HG03558 (cell line): Measurements from ENCODE around the gene C13orf42.
A peak's percentile ranks its signal among the peaks of the same experiment; 100 is the strongest.

Experiments
- ATAC-seq: cut with Tn5 transposase; IDR thresholded peaks from one replicate; pipeline ENCODE4 v1.9.1; 2021; ENCODE audit warnings: moderate number of reproducible peaks; ENCODE audit not compliant: unreplicated experiment; ENCODE audit errors: extremely low read depth

The C13orf42 gene

DNA sequence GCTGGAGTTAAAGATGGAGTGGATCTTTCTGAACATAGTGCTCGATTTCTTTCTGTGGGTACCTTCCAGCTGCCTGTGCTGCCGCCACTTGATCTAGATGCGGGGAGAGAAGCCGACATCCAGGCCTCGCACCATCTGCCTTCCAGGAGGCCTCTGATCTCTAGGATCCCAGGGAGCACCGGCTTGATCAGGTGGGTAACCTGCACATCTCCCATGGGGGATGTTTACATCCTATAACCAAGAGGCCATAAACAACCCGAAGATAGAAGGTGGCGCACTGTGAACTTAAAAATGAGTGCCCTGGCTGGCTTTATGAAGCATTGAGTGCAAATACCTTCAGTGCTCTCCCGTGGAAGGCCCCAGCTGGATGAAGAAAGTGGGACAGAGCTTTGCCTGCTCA is at the start of gene C13orf42:
TSS of gene C13orf42 (minus strand) at position 101 of the 400 bp plus-strand sequence. CDS start at position 36, 65 bp downstream.
- ATAC-seq = no peak

DNA sequence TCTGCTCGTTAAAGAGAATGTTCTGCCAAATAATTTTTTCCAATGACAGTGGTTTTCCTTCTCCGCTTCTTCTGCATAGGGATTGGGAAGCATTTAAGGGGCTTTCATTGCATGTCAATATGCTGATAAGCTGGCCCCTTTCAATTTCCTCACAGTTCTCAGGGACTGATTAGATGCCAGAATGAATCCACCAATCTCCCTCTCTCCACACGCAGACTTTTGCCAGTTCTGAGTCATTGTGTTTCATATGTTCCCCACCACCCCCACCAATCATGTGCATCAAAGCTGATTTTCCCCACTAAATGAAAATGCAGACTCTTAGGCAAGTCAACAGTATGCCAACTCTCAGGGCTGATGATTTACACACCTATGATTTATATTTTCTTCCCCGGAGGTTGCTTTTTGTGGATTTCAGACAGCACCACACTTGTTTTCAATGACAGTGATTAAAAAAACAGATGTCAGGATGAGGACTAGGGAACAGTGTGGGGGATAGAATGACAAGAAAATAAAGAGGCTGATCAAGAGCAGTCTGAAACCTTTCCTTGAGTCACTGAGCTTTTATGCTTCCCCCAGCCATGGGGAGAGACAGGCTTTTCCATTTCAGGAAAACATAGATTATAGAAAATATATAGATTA is 47.9 kb upstream of the C13orf42 start:
- no peak for ATAC-seq

DNA sequence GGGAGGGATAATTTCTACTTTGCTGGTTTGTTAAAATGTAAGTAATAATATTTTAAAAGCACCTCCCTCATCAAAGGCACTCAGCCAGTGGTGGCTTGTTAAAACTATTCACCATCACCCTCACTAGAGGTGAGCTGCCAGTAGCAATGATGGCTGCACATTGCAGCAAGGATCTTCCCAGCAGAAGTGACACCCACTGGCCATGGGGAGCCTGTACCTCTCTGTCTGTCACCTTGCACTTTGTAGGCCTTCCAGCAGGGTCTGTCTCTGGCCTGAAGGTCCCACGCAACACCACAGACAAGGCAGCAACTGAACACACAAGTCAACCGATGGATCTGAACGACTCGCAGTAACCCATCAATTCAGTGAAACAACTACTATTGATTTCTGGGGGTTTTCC is 47.3 kb upstream of the C13orf42 start:
- no peak for ATAC-seq

DNA sequence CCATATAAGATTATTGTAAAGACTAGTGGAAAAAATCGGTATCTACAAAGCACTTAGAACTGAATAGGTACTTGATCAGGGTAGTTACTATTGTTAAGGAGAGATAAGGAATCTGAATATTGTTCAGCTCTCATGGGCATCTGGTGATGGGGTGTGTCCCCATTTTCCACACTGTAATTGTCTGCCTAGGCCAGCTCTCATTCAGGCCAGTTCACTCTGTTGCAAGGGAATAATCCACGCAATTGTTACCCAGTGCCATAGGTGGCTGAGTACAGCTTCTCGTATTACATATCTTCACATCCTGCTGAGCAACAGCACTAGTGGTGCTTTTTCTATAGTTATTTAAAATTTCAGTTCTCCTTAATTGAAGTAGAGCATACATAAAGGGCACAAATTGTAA is 45.6 kb upstream of the C13orf42 start:
- no peak for ATAC-seq

DNA sequence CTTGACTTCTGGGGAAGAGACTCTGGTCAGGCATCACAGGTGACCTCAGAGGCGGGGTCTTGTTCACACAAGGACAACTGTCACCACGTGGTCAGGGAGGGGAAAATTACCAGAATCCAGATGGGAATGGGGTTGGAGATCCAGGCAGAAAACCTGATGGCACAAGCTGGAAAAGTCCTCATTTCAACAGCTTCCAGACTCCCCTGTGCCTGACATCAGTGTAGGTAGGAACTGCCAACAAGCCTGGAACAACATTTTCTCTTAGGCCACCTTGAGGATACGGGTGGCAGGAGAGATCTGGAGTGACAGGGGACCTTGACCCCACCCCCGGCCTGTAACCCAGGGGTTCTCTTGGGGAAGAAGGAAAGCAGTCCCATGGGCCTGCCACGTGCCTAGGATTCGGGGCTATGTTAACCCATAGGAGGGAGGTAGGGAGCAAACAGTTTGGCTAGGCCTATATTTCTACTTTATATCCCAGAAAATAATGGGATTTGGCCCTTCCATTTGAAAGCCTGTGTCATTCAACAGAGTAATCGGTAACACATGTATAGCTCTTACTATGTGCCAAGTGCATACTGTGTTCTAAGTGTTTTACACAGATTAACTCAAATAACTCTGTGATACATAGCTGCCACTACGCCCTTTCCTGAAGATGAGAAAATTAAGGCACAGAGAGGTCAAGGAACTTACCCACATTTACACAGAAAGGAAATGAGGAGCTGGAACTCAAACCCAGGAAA is 44.9 kb upstream of the C13orf42 start:
- ATAC-seq = no peak

DNA sequence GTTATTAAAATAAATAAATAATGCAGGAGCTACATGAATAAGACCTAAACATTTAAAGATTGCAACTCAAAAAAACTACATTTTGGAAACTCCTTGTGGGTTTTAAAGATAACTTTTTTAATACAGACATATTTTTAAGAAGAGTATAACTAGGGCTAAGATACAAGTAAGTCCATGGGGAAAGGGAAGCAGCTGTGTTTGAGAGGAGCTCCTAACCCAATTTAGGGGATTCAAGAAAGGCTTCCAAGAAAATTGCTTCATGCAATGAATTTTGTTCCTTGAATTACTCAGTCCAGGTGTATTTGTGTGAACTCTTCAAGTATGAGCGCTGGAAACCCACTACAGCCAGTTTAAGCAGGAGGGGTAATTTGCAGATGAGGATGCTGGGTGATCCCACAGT is 44.1 kb upstream of the C13orf42 start:
- no peak for ATAC-seq

DNA sequence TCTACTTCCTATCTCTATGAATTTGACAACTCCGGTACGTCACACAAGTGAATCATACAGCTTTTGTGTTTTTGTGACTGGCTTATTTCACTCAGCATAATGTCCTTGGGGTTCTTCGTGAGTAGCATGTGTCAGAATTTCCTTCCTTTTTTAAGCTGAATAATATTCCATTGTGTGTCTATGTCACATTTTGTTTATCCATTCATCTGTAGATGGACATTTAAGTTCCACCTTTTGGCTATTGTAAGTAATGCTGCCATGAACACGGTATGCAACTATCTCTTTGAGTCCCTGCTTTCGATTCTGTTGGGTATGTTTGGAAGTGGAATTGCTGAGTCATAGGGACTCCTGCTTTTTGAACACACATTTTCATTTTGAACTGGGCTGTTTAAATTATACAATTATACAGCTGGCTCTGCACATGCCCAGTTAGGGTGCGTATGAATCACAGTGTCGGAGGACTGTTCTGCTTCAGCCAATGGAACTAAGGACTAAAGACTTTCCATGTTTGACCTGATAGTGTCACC is 43.0 kb upstream of the C13orf42 start:
- no peak for ATAC-seq

DNA sequence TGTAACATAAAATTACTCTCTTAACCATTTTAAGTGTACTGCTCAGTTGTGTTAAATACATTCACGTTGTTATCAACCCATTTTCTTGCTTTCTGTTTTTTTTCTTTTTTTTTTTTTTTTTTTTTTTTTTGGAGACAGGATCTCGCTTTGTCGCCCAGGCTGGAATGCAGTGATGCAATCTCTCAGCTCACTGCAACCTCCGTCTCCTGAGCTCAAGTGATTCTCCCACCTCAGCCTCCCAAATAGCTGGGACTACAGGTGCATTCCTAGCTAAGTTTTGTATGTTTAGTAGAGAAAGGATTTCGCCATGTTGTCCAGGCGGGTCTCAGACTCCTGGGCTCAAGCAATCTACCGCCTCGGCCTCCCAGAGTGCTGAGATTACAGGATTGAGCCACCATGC is 42.5 kb upstream of the C13orf42 start:
- no peak for ATAC-seq

DNA sequence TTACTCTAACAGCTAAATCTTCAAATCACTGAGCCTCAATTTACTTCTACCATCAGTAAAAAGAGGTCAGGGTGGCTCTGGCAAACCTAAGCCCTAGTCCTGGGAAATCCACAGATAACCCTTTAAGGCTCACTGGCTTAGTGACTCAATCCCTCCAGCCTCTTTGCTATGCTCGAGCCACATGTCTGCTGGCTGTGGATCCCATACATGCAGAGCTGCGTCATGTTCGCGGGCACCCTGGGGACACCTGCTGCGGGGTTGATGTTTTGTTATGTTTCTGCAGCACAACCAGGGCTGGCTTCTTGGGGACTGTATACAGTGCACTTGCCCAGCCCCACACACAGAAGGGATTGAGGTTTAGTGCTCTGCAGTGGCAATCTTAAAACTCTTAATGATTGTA is 41.6 kb upstream of the C13orf42 start:
- no peak for ATAC-seq

DNA sequence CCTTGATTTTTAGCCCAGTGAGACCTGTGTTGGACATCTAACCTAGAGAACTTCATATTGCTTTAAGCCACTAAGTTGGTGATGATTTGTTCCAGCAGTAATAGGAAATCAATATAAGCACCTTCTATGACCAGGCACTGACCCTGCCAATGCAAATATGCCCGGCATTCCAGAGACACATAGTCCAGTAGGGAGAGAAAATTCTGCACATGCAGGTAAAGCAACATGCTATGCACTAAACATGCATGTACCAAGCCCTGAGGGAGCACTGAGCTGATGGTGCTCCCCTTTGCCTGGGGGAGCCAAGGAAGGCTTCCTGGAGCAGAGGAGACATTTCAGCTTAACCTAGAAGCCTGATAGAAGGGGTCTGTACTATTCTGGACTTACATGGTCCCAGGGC is 40.4 kb upstream of the C13orf42 start:
- no peak for ATAC-seq

DNA sequence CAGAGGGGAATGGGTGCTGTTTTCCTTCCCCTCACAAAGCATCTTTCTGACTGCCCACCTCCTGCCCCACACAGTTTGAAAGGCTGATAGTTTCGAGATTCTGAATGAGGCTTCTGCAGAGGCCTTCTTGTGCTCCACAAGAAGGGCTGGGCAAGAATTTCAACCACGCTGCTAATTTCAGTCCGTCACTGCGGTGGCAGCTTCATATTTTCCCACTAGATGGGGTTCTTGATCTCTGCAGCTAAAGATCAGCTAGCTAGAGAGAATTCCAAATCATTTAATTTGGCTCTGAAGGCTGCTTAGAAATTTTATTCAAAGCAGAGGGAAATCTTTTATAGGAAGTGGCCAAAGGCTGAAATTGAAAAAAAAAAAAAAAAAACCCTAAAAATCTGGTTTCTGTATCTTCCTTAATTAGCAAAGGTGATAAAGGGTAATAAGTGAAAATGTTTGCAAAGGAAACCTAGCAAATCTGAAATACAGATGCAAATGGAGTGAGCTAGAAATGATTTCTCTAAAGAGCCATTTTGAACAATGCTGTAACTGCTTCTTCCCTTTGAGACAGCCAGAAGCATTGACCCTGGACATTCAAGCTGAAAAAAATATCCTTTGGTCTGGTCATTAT is 38.0 kb upstream of the C13orf42 start:
- ATAC-seq = no peak

DNA sequence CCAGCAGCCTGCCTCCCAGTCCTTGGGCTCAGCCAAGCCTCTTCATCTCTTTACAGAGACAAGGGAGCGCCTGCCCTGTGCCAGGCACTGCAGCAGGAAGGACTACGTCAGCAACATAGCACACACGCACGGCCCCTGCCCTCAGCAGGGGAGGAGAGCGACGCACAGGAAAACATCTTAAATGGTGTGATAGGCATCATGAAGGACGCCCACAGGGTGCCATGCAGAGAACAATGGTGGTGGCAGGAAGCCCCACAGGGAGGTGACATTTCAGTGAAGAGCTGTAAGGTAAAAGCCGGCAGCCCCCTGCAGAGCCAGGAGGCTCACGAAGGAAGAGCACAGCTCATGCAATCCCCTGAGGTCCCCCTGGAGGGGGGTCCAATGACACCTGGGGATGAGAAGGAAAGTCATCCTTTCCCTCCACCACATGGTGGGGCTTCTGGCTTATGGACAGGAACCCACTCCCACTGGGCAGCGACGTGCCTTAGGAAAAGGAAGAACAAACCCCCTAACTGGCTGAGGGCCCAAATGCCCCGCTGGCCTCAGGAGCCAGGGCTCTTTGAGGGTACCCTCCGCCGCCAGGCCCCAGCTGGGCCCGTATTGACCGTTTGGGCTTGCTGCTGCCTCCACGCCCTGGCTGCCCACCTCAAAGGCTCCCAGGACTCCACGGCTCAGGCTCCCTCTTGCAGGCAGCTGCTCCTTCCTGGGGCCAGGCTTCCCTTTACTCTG is 37.3 kb upstream of the C13orf42 start:
- no peak for ATAC-seq

DNA sequence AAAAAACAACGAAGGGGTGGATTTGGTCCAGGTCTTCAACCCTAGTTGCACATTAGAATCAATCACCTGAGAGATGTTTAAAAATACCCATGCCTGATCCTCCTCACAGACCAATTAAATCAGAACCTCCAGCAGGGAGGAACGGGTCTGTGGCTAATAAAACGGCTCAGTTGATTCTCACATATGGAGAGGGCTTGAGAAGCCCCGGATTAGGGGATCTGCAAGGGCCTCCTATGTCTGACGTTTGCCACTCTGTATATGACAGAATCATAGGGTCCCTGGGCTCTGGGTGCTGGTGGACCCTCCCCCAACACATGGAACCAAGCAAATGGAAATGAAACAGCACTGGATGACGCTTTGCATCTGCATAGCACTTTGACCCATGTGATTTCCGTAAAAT is 36.7 kb upstream of the C13orf42 start:
- ATAC-seq = no peak

DNA sequence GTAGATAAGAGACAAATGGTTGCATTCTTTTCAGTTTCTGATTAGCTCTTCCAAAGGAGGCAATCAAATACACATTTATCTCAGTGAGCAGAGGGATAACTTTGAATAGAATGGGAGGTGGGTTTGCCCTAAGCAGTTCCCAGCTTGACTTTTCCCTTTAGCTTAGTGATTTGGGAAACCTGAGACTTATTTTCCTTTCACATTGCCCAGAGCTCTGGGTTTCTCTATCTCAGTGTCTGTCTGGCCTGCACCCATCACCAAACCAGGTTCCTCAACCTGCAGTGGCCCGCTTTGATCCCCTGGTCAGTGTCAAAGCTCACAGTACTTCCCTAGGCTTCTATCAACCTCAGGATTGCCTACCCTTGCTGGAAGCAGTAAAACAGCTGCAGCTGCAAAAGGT is 35.6 kb upstream of the C13orf42 start:
- ATAC-seq = no peak

DNA sequence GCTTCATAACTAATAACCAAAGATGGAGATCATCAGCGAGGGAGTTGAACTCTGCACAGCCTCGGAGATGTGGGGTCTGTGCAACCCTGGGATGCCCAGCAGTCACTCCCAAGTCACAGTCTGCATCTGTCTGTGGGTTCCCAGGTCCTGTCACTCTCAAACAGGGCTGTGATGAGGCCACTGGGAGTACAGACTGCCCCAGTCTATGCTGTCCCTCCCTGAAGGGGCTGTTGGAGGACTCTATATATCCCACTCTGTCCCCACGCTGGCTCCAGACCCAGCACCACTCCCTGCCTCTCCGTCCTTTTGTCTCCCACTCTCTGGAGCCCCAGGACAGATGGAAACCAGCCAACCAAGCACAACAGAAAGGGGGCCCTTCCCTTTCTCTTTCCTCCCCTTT is 26.2 kb upstream of the C13orf42 start:
- no peak for ATAC-seq

DNA sequence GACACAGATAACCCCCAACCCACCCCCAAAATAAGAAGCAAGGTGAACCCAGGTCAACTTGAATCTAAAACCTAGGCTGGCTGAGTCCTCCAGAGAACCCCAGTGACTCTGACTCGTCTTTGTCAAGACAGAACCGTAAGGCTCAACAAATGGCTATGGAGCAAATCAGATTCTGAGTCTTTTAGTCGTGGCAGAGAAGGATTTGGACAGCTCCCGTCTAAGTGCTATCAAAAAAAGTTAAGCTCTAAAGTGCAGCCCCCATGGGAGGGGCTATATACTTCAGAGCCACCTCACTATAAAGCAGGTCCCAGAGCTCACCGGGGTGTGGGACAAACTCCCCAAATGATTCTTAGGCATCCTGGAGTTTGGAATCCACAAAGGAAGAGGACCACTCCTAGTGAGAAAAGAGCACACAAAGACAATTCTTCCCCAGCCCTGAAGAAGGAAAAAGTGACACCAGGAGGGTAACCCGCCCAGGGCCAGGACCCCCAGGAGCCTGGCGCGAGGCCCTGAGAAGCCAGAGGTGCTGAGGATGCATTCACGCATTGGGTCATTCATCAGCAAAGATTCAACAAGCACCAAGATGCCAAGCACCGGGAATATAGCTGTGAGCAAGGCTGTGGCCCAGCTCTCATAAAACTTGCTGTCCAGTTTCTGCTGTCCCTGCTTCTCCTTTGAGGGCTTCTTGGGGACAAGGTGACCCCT is 25.4 kb upstream of the C13orf42 start:
- no peak for ATAC-seq

DNA sequence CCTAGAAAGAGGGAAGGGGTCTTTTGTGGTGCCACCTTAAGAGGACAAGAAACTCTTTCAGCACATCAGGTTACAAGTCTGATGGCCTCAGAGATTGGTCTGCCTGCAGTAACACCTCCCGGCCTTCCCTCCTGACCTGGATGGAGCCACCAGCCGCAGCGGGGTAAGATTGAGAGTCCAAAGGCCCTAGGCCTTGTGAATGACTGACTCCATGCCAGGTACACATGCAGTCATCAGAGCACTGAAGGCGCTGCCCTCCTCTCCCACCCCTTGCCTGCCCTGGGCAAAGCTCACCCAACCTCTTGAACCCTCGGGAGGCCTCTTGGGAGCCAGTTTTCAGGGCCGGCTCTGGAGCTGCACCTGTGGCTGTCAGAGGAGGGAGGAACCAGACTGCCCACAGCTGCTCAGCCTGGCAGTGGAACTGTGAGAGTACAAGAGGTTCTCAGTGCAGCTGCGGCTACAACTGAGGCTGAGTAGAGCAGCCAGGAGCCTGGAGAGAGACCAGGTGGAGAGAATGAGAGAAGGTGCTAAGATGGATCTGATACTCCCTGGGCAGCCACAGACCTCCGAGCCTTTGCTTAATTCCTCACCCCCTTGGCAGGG is 23.8 kb upstream of the C13orf42 start:
- ATAC-seq = no peak

DNA sequence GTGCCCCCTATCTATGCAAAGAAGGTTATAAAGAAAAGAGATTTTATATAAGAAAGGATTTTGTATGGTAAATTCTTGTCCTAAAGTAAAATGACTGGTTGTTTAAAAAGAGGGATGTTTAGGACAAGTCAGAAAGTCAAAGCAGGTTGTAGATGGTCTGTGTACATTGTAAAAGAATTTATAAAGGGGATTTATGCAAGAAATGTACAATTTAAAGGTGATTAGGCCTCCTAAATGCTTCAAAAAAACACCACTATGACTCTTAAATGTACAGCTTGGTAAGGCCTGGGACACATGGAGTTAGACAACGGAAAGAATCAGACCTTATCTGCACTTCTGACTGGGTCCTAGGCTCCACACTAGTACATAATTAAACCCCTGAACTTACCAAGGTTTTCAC is 19.3 kb upstream of the C13orf42 start:
- ATAC-seq = no peak

DNA sequence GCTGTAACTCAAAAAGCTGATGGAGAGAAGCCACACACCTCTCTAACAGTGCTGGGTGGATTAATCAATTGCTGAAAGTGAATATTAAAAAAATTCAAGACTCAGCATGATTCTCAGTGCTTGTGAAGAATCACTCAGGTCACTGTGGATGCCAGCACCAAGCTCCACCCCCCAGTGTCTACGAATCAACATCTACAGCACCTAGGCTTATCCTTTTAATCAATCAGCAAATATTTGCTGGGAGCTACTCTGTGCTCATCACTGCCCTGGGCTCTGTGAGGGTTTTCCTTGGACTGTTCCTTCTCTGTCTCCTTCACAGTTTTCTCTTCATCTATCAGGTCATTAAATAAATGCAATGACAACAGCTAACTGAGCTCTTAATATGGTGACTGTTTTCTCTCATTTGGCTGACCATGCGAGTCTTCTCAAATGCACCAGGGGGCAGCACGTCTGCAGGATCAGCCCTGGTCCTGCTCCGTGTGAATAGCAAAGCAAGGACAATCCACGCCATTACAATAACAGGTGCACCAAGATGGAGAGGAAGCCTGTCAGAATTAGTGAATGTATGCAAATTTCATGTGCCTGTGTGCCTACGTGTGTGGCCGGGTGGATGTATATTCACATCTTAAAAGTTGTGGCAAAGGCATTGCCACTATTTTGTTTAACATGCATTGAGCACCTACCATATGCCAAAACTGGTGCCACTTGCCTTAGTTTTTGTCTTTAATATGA is 14.6 kb upstream of the C13orf42 start:
- ATAC-seq = peak; percentile 62
